Measurements from ENCODE around the gene LTC4S. TPM values are rescaled to one million over a fixed set of nuclear protein-coding genes. Genes with fewer than 3 reads are reported as not detected.

LTC4S gene
- total and polyA plus RNA-seq, 2 donors (not counting 3 experiments of a cell fraction or from before 2014, with no cell fraction given): 0.95 to 6.3 TPM

DNA sequence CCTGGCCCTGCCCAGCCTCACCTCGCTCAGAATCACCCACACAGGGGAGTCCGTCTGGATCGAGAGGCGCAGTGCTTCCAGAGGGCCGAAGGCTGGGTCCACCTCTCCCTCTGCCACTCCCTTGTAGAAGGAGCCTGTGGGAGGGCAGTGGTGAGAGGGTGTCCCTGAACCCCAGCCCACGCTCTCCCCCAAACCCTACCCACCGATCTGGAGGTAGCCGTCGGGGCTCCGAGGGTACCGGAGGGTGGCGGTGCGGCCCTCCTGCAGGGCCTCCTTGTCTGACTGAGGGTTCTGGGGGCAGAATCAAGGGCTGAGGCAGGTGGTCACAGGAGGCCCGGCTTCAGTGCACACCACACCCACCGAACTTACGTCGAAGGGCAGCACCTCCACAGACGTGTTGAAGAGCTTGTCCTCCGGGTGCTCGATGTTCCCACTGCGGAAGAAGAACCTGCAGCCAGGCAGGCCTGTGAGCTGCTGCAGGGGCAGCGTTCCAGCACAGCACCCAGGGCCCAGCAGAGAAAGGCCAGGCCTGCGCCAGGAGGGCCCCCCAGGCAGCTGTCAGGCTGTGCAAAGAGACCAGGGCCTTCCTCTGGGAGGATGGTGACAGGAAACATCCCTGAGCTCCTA lies 4.5 kb downstream of the LTC4S start:
- no peak for FAIRE-seq
- peaks cover 6% of the 10 kb centered on the region for H3K79me2 ChIP-seq (ENCODE audit: control insufficient read depth, insufficient read depth, low read length)
- dilution Hi-C loops (cut with MboI; ENCODE audit: extremely low pct_ligation_motif_present, low sequenced_read_pairs) (no loop called here), intact Hi-C loops (cut with micrococcal nuclease) (loop anchor here (10.0 kb wide), 1 partner anchor 133 kb away; no protein-coding TSS in a partner anchor)
- no peak overlapping the region for H3K9ac ChIP-seq (replicated peaks; ENCODE audit: extremely low read depth, insufficient read depth, low read length)
- no peaks in the 10 kb centered on the region for H4K20me1 ChIP-seq (replicated peaks; ENCODE audit: control insufficient read depth, extremely low read depth, insufficient read depth, low read length)
- H3K4me3 ChIP-seq (replicated peaks in 1 of 3; ENCODE audit: insufficient read depth in 1 of 3, low read depth in 1 of 3, low read length in 3 of 3): no peak overlapping the region
- H3K4me2 ChIP-seq (ENCODE audit: insufficient read depth, low read length): no peak overlapping the region
- no peak overlapping the region for H3K27ac ChIP-seq (ENCODE audit: insufficient read depth, low read depth, low read length)
- no peak for DNase-seq (ENCODE audit: low read depth, low spot score)
- TF ChIP-seq EZH2 (IDR thresholded peaks at IDR 0.05; ENCODE audit: borderline replicate concordance, low read depth, low read length, severe bottlenecking) (no peak), POLR2A (IDR thresholded peaks at IDR 0.05; ENCODE audit: low read depth, low read length) (no peak)
- H3K27me3 ChIP-seq (ENCODE audit: control insufficient read depth in 2 of 2, insufficient read depth in 2 of 2, low read length in 2 of 2): no peaks in the 10 kb centered on the region
- H3K36me3 ChIP-seq (ENCODE audit: control insufficient read depth in 2 of 2, extremely low read depth in 1 of 2, insufficient read depth in 2 of 2, low read length in 2 of 2): peaks cover 10 to 41% of the 10 kb centered on the region in 2 experiments
- no peak overlapping the region for H2AFZ ChIP-seq (ENCODE audit: low read depth, low read length)
- H3K9me1 ChIP-seq (replicated peaks; ENCODE audit: control insufficient read depth, extremely low read depth, insufficient read depth, low read length): no peaks in the 10 kb centered on the region
- CTCF ChIA-PET: interaction anchor here (8.8 kb wide), 1 partner anchor 35 kb away, joined by 103 read pairs; no protein-coding TSS in a partner anchor
- no TSS peak for BruUV-seq (replicated peaks)
- peaks cover 10% of the 10 kb centered on the region for H3K4me1 ChIP-seq (ENCODE audit: control insufficient read depth, extremely low read depth, insufficient read depth, low read length)
- POLR2A ChIA-PET: no interaction called here
- no peaks in the 10 kb centered on the region for H3K9me3 ChIP-seq (replicated peaks; ENCODE audit: control insufficient read depth, insufficient read depth, low read length)

DNA sequence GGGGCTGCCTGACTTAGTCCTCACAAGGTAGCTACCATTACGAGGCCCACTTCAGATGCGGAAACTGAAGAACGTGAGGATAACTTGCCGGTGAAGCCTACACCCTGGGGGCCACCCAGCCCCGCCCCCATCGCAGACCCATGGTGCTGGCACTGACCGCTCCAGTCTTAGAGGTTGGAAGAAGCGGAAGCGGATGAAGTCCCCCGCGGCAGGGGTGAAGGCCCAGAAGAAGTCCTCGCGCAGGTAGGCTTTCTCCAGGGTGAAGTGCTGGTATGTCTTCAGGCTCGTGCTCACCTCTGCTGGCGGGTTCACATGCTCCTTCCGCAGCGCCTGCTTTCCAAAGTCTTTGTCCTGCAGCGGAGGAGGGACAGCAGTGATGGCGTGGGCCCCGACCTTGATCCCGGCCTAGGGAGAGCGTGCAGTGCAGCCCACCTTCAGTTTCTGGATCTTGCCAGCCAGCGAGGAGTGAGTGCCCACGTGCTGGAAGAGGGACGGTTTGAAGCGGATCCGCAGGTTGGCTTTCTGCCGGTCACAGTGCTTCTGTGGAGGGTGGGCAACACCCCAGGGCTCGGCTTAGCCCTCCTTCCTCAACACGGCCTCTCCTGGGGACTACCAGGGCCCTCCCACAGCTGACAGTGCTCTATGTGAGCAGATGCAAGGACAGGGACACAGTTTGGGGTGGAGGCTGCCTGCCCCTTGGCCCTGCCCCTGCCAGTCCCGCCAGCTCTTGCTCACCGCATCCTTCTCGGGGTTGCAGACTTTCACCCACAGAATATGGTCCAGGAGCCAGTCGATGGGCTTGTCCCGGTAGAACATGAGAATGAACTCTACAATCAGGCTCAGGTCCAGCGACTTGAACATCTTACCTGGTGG lies 5.2 kb downstream of the LTC4S start:
- no peak for FAIRE-seq
- dilution Hi-C loops (cut with MboI; ENCODE audit: extremely low pct_ligation_motif_present, low sequenced_read_pairs): no loop called here

More for the DNA sequence above, 5.2 kb downstream of the LTC4S start:
- H3K27me3 ChIP-seq (ENCODE audit: control insufficient read depth in 2 of 2, insufficient read depth in 2 of 2, low read length in 2 of 2): no peaks in the 10 kb centered on the region
- no peak overlapping the region for H3K9ac ChIP-seq (replicated peaks; ENCODE audit: extremely low read depth, insufficient read depth, low read length)
- intact Hi-C loops (cut with micrococcal nuclease): loop anchor here (10.0 kb wide), 1 partner anchor 134 kb away; no protein-coding TSS in a partner anchor
- H3K36me3 ChIP-seq (ENCODE audit: control insufficient read depth in 2 of 2, extremely low read depth in 1 of 2, insufficient read depth in 2 of 2, low read length in 2 of 2): peaks cover 10 to 41% of the 10 kb centered on the region in 2 experiments
- TF ChIP-seq MYC (IDR thresholded peaks at IDR 0.05; ENCODE audit: low read depth, low read length) (no peak), POLR2A (IDR thresholded peaks at IDR 0.05; ENCODE audit: low read depth, low read length) (no peak), GATA2 (IDR thresholded peaks at IDR 0.05; ENCODE audit: insufficient read depth, insufficient read length, low read depth, low read length) (no peak), EZH2 (IDR thresholded peaks at IDR 0.05; ENCODE audit: borderline replicate concordance, low read depth, low read length, severe bottlenecking) (no peak), JUN (IDR thresholded peaks at IDR 0.05; ENCODE audit: borderline replicate concordance, insufficient read depth, insufficient read length, low read depth) (no peak), FOS (IDR thresholded peaks at IDR 0.05; ENCODE audit: borderline replicate concordance, insufficient read depth, low read length) (no peak), POLR2AphosphoS5 (IDR thresholded peaks at IDR 0.05; ENCODE audit: insufficient read depth, low read depth, low read length) (no peak)
- TF ChIP-seq, protein P1, sequence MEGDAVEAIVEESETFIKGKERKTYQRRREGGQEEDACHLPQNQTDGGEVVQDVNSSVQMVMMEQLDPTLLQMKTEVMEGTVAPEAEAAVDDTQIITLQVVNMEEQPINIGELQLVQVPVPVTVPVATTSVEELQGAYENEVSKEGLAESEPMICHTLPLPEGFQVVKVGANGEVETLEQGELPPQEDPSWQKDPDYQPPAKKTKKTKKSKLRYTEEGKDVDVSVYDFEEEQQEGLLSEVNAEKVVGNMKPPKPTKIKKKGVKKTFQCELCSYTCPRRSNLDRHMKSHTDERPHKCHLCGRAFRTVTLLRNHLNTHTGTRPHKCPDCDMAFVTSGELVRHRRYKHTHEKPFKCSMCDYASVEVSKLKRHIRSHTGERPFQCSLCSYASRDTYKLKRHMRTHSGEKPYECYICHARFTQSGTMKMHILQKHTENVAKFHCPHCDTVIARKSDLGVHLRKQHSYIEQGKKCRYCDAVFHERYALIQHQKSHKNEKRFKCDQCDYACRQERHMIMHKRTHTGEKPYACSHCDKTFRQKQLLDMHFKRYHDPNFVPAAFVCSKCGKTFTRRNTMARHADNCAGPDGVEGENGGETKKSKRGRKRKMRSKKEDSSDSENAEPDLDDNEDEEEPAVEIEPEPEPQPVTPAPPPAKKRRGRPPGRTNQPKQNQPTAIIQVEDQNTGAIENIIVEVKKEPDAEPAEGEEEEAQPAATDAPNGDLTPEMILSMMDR (IDR thresholded peaks at IDR 0.05; ENCODE audit: extremely low read depth in 1 of 2, insufficient read depth in 1 of 2, low read depth in 1 of 2, low read length in 2 of 2): no peak
- TF ChIP-seq, protein P2, sequence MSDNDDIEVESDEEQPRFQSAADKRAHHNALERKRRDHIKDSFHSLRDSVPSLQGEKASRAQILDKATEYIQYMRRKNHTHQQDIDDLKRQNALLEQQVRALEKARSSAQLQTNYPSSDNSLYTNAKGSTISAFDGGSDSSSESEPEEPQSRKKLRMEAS (IDR thresholded peaks at IDR 0.05; ENCODE audit: insufficient read depth, insufficient read length): no peak
- H4K20me1 ChIP-seq (replicated peaks; ENCODE audit: control insufficient read depth, extremely low read depth, insufficient read depth, low read length): no peaks in the 10 kb centered on the region
- peaks cover 10% of the 10 kb centered on the region for H3K79me2 ChIP-seq (ENCODE audit: control insufficient read depth, insufficient read depth, low read length)
- H2AFZ ChIP-seq (ENCODE audit: low read depth, low read length): no peak overlapping the region
- H3K27ac ChIP-seq (ENCODE audit: insufficient read depth, low read depth, low read length): no peak overlapping the region
- H3K4me1 ChIP-seq (ENCODE audit: control insufficient read depth, extremely low read depth, insufficient read depth, low read length): peaks cover 11% of the 10 kb centered on the region
- H3K4me3 ChIP-seq (replicated peaks in 1 of 3; ENCODE audit: insufficient read depth in 1 of 3, low read depth in 1 of 3, low read length in 3 of 3): no peak overlapping the region
- ChIA-PET CTCF (interaction anchor here (8.8 kb wide), 1 partner anchor 36 kb away, joined by 103 read pairs; no protein-coding TSS in a partner anchor), POLR2A (no interaction called here)
- H3K9me1 ChIP-seq (replicated peaks; ENCODE audit: control insufficient read depth, extremely low read depth, insufficient read depth, low read length): no peaks in the 10 kb centered on the region
- H3K4me2 ChIP-seq (ENCODE audit: insufficient read depth, low read length): no peak overlapping the region
- no peak for DNase-seq (ENCODE audit: low read depth, low spot score)
- H3K9me3 ChIP-seq (replicated peaks; ENCODE audit: control insufficient read depth, insufficient read depth, low read length): no peaks in the 10 kb centered on the region
- BruUV-seq (replicated peaks): no TSS peak

Measured in endothelial cell of umbilical vein (primary cell).